Measurements from ENCODE around the gene RFWD3. TPM values are rescaled to one million over a fixed set of nuclear protein-coding genes. Genes with fewer than 3 reads are reported as not detected.

Gene RFWD3
- total and polyA plus RNA-seq, 2 experiments from 2014 or later, result 8.2 to 11.1 TPM

DNA sequence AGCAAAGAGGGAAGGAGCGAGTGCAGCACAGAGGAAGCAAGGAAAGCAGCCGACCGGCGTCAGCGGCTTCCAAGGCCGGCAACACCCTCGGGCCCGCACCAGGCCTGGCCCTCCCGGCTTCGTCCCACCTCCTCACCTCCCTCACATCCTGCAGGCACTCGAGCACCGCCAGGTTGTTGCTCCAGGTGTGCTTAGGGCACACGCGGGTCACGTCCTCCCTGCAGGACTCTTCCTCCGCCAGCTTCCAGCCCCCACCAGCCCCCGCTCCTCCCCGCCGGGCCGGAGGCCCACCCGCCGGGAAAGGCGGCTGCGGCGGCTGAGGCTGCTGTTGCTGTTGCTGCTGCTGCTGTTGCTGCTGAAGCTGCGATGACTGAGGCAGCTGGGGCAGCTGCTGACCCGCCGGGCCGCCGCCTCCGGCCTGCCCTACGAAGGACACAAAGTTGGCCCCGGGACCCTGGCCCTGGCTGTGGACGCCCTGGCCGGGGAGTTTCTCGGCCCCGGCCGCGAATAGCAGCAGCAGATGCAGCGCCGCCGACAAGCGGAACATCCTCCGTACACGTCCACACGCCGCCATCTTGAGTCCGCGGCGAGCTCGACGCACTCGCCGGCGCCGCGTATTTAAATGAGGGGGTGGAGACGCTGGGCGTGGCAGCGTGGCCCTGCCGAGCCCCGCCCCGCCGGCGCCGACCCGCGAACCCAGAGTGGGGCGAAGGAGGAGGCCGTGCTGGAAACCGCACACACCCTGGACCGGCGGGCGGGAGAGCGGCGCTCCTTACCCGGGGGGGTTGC is 60.0 kb downstream of the RFWD3 start, which contains the start of gene GLG1:
Gene GLG1, minus strand, starts transcription at position 594 of the 789 bp plus-strand sequence. Its CDS starts 20 bp downstream, at position 574.
- no peaks in the 10 kb centered on the region for H3K9me3 ChIP-seq (ENCODE audit: low read depth)
- H3K4me3 ChIP-seq, result peak within 1 kb of the TSS; percentile 91
- H3K36me3 ChIP-seq, result no peaks in the 10 kb centered on the region
- TF ChIP-seq CTCF (IDR thresholded peaks at IDR 0.05; ENCODE audit: low read depth, low read length), result no peak
- no peaks in the 10 kb centered on the region for H3K27me3 ChIP-seq
- DNase-seq (ENCODE audit: low read depth in 1 of 2, low spot score in 1 of 2), result peak; percentile 94 to 95
- peaks cover 18% of the 10 kb centered on the region for H3K4me1 ChIP-seq (ENCODE audit: low read depth)
- peak within 1 kb of the TSS; percentile 96 for H3K27ac ChIP-seq

DNA sequence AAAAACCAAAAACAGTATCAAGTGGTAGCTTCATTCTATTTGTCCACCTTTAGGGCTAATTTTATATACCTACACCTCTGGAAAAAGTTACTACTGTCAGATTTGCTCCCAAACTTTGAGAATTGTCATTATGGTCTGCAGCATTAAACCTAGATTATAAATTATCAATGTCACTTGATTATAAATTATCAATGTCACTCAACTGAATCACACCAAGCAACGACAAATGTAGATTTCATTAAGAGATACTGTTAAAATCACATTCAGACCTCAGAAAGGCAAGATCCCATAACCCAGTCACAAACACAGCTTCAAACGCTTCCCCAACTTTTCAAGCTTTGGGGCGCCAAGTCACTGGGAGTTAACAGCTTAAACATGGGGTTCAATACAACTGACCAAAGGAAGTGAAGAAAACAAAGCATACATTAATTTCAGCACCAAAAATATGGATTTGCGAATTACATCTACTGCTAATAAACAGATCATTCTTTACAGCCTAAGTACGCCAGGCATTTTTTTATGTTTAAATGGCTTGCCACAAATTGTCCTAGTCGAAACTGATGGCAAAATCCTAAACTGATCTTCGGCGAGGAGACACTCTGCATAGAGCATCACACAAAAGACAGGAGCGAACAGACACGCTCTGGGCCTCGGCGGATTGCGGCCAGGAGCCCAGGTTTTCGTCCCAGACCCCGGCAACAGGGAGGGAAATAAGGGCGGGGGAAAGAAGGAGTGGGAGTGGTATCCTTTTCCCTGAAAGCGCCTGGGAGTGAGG is 60.7 kb downstream of the RFWD3 start:
- H3K4me1 ChIP-seq (ENCODE audit: low read depth), result peaks cover 18% of the 10 kb centered on the region
- no peak for TF ChIP-seq CTCF (IDR thresholded peaks at IDR 0.05; ENCODE audit: low read depth, low read length)
- H3K27me3 ChIP-seq, result no peaks in the 10 kb centered on the region
- H3K4me3 ChIP-seq, result peak overlapping the region; percentile 91
- no peaks in the 10 kb centered on the region for H3K36me3 ChIP-seq
- peak overlapping the region; percentile 96 for H3K27ac ChIP-seq
- no peak for DNase-seq (ENCODE audit: low read depth in 1 of 2, low spot score in 1 of 2)
- no peaks in the 10 kb centered on the region for H3K9me3 ChIP-seq (ENCODE audit: low read depth)

- Histone ChIP-seq H3K4me1 (ENCODE audit: low read depth) (peaks cover 18% of the 10 kb centered on the region), H3K27me3 (no peaks in the 10 kb centered on the region), H3K9me3 (ENCODE audit: low read depth) (no peaks in the 10 kb centered on the region), H3K27ac (no peak overlapping the region), H3K36me3 (no peaks in the 10 kb centered on the region), H3K4me3 (peak overlapping the region; percentile 91)
- TF ChIP-seq CTCF (IDR thresholded peaks at IDR 0.05; ENCODE audit: low read depth, low read length), result no peak
- no peak for DNase-seq (ENCODE audit: low read depth in 1 of 2, low spot score in 1 of 2)
These were observed 61.3 kb downstream of the RFWD3 start for GRCh38 chr16:74605332-74605731.

GRCh38 chr16:74603848-74604247 is 62.8 kb downstream of the RFWD3 start:
- TF ChIP-seq CTCF (IDR thresholded peaks at IDR 0.05; ENCODE audit: low read depth, low read length), result no peak
- no peak overlapping the region for H3K4me3 ChIP-seq
- H3K36me3 ChIP-seq, result no peaks in the 10 kb centered on the region
- H3K9me3 ChIP-seq (ENCODE audit: low read depth), result no peaks in the 10 kb centered on the region
- H3K27ac ChIP-seq, result no peak overlapping the region
- DNase-seq (ENCODE audit: low read depth in 1 of 2, low spot score in 1 of 2), result peak in 1 of 2 donors; percentile 40
- H3K27me3 ChIP-seq, result no peaks in the 10 kb centered on the region
- H3K4me1 ChIP-seq (ENCODE audit: low read depth), result peaks cover 18% of the 10 kb centered on the region

DNA sequence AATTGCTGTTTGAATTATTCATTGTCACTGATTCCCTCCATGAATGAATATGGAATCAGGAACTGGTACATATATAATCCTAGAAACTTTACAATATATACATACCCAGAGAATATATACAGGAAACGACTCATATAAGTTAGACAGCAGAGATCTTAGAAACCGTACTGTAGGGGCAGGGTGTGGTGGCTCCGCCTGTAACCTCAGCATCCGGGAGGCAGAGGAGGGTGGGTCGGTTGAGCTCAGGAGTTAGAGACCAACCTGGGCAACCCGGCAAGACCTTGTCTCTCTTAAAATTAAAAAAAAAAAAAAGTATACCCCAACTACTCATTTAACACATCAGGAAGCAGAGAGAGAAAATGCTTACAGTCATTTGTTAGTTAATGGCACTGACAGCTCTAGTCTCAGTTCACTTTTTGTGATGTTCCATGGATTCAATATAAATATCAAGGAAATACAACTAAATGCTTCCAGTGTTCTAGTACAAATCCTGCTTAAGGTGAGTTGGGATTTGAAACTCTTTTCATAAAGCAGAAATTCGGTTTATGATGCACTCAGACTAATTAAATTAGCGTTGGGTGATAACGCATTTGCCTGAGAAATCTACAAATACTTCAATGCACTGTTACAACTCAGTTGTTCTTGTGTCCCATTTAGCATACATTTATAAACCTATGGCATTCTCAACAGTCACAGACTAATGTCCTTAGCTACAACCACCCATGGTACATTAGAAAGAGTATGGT is 65.4 kb downstream of the RFWD3 start:
- no peak for DNase-seq (ENCODE audit: low read depth in 1 of 2, low spot score in 1 of 2)
- Histone ChIP-seq H3K36me3 (no peaks in the 10 kb centered on the region), H3K4me1 (ENCODE audit: low read depth) (peaks cover 15% of the 10 kb centered on the region), H3K27ac (peak overlapping the region; percentile 14), H3K4me3 (no peak overlapping the region), H3K27me3 (no peaks in the 10 kb centered on the region), H3K9me3 (ENCODE audit: low read depth) (no peaks in the 10 kb centered on the region)
- TF ChIP-seq CTCF (IDR thresholded peaks at IDR 0.05; ENCODE audit: low read depth, low read length), result no peak
